HS-27A (cell line): ENCODE data around the gene ZDHHC14.

Experiments
- DNase-seq: peaks from one replicate; pipeline ENCODE4 v3.0.0-alpha.2; 2012; ENCODE audit warnings: low read depth, missing footprints

The ZDHHC14 gene

DNA sequence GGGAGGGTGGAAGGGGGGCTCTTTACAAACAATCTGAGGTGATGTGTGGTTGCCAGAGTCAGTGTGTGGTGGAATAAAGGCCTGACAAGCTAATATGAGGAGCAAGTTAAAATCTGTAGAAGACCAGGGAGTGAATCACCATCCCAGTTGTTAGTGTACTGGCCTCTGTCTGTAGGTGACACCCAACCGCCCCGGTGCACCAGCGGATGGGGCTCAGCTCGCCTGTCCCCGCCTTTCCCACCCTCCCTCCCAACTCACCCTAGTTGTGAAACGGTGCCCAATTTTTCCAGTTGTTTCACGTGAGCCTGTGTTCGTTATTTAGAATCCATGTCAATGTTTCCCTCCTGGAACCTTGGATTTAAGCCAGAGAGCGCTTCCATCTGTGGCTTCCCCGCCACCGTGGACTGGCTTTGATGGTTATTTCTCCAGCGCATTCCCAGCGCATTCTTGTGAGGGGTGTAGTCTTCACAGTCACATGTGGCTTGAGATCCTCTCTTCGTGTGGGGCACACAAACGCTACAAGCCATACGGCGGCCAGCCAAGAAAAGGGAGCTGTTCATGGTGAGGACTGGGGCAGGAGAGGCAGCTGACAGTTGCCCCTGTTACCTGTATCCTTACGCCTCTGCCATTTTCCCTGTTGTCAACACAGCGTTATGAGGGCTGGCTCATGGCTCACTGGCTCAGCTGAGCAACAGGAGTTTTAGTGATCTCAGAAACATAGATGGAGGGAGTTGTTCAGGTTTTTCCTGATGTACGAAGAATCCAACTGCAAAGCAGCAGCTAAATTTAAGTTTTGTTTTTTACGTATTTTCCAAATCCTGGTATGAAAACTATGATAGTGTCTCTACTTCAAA lies 137.6 kb downstream of the ZDHHC14 start:
- DNase-seq: no peak

DNA sequence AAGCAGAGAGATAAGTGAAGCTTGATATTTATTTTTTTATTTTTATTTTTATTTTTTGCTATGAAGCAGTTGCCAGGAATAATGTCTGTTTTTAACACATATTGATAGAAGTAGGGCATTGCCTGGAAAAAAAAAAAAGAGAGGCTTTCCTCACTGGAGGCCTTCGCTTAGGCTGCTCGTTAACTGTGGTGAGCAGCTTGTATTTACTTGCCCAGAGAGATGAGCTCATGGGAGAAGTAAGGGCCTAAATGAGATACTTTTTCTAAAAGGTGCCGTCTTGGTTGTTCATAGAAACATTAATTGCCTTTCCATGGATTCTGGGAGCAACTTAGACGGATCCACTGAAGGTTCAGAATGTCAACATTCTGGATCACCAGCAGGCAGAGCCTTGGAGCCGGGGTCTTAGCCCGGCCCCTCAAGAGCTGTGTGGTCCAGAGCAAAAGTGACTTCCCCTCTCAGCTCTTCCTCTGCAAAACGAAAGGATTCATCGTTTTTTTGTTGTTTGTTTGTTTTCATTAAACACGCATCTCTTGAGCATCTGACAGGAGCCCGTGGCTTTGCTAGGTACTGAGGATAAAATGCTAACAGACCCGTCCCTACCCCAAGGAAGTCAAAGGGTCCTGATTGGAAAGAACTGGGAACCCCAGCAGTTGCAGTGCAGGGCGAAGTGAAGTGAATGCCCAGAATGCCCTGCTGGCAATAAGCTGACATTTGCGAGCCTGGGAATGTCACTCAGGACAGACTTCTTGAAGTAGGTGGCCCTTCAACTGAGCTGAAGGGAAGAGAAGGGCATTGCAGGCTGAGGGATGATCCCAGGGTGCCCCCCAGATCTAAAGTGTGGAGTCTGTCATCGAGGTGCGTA lies 138.5 kb downstream of the ZDHHC14 start:
- DNase-seq: no peak

DNA sequence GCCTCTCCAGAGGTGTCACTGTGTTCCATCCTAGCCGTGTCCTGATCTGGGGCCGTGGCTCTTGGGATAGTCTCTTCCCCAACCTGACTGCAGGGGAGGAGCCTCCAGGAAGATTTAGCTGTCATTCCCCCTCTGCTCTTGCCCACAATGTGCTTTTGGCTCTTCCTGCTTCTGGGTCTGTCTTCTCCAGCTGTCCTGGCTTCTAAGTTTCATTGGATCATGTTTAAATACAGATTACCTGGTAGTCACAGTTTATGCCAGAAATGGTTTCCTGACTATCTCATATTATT lies 139.1 kb downstream of the ZDHHC14 start:
- no peak for DNase-seq

DNA sequence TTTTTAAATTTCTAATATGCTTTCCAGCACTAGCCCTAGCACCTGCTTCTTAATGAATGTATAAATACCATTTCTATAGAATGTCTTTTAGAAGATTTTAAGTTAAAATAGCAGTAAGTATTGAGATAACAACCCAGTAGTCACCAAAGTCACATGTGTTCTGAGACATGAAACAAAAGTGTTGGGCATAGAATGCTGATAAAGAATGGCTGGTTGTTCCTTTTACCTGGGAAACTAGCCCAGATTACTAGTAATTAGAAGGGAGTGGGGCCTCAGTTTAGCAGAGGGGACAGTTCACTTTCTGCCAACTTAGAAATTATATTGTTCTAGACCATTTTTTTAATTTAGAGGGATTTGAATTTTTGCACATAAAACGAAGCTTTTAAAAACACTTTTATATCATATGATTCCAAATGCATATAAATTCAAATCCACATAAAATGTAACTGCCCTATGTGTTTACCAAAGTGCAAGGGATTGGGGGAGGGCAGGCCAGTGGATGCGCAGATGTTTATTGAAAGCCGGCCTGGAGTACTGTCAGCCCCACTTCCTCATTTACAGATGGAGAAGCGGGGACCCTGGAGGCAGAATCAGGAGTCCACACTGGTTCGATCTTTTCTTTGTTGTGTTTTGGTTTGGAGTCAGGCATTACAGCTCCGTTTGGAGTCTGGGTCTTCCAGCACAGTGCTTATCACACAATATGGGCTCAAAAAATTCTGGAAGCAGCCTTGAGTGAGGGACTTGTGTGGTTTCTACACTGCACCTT lies 139.8 kb downstream of the ZDHHC14 start:
- DNase-seq: no peak

DNA sequence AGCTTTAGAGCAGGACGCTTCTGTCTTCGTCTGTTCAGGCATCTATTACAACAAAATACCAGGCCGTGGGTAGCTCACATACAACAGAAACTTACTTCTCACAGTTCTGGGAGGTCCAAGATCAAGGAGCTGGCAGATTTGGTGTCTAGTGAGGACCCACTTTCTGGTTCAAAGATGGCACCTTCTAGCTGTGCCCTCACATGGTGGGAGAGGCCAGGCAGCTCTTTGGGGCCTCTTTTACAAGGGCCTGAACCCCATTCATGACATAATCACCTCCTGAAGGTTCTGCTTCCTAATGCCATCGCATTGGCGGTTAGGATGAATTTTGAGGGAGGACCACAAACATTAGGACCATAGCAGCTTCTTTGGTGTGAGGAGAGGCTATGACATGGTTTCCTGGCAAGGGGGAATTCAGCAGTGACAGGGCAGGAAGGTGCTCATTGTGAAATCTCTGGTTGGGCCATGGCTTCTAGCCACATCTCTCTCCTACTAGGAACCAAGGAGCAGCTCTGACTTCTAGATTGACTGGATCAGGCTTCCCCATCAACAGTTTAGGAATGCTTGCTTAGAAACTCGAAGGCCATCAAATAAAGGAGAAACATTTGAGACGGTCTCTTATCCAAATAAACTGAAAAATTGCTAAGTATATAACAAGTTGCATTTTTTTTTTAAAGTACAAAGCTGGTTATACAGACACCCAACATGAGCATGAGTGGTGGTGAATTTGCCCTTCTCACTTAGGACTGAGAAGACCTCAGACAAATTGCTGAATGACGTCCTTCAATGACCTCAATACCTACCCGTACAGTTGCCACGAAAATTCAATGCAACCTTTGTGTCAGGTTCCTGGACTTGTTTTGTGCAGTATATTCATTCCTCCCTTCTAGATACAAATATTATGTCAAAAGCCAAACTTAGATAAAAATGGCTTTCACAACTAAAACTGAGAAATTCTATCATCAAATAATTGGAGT lies 140.7 kb downstream of the ZDHHC14 start:
- DNase-seq: no peak

DNA sequence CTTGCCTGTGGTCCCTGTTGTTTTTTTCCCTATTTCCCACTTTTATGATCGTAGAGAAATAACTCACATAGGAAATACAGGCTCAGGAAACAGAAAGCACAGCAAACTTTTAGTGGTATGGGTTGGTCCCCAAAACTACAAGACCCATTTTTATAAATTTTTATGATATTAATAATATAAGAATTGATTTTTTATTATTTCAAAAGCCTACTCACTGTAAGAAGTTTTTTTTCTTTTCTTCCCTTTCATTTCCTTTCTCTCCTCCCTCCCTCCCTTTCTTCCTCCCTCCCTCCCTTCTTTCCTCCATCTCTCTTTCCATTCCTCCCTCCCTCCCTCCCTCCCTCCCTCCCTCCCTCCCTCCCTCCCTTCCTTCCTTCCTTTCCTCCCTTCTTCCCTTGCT lies 141.5 kb downstream of the ZDHHC14 start:
- DNase-seq: no peak

DNA sequence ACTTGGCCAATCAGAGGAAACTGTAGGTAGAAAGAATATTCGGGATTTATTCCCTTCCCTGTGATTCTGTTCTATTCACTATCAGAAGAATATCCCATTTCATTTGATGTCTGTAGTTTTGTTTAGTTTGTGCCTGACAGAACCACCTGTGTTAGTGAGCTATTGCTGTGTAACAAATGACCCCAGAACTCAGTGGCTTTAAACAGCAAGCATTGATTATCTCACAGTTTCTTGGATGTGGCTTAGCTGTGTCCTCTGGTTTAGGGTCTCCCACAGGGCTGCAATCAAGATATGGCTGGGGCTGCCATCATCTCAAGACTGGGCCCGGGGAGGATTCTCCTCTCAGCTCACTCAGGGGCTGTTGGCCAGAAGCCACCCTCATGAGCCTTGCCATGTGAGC lies 143.7 kb downstream of the ZDHHC14 start:
- no peak for DNase-seq

DNA sequence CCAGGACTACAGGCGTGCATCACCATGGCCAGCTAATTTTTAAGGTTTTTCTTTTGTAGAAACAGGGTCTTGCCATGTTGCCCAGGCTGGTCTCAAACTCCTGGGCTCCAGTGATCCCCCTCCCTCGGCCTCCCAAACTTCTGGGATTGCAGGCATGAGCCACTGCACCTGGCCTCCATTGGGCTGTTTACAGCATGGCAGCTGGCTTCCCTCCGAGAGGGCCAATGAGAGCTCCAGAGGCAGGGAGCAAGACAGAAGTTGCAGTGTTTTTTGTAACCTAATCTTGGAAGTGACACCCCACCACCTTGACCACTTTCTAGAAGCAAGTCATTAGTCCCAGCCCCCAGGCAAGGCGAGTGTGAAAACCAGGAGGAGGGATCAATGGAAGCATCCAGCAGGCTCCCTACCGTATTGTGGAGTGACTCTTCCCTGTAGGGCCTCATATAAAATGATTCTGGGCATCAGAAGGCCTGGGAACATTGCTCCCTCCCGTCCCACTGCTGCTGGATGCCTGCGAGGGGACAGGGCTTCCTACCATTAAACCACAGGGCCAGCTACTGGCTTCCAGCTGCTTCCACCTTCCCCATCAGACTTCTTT lies 144.4 kb downstream of the ZDHHC14 start:
- DNase-seq: no peak

DNA sequence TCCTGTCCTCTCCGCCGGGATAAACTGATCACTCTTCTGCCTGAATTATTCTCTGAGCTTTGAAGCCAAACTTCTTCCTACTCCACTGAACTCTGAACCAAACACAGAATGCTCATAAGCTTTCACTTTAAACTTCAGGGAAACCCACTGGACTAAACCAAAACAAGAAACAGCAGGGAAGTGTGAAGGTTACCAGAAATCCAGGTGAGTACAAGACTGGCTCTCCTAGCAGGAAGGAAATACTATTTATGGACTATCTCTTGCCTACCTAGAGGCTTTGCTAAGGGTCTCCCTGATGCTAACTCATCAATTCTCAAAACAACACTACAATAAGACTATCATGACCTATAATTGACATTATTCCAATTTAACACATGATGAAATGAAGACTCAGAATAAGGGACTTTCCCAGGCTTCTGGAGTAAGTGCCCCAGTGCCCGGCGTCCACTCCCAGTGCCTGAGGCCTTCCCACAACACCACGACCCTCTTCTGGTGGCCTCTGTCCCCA lies 145.0 kb downstream of the ZDHHC14 start:
- DNase-seq: no peak

DNA sequence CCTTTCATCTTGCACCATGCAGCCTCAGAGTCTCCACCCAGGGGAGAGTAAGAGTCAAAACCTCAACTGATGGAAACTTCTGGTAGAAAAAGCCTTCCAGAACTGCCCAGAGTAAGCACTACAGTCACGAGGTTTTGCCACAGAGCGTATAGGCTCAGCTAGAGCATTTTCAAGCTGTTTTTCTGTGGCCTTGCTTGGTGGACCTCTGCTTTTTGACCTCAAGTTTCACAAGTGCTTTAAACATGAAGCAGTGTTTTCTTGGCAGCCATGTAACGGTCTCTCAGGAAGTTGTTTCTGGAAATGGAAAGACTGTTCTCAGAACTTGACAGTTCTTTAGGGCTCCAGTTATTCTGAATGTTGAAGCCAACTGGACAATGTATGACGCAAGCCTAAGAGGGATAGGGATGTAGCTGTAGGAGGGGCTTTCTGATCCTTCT lies 146.5 kb downstream of the ZDHHC14 start:
- DNase-seq: no peak

DNA sequence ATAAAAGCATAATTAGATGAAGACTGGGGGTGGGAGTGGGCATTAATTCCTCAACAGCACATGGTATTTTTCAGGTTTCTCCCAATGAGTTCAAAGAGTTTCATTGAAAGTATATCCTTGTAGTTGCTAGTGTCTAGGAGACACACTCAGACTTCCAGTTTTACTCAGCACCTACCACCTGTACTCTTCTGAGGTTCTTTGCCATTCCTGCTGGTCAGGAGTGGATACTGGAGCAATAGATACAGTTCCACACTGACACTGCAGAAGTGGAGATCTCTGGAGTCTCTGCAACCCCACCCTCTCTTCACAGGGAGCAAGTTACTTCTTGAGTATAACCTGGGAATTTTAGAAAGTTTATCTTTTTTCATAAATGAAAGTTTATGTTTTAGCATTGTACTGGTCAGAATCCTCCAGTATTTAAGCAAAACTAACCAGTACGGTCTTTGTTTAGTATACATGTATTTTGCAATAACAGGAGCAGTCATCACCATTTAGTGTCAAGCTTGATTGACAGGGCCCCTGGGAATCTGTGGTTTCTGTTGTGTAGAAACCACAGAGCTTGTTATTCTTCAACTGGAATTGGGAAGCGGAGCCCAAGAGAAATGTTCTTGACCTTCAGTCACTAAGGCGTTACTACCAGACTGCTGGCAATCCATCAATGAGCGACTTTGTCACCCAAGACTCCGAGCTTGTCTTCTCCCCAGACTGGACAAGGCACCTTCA lies 148.1 kb downstream of the ZDHHC14 start:
- no peak for DNase-seq

DNA sequence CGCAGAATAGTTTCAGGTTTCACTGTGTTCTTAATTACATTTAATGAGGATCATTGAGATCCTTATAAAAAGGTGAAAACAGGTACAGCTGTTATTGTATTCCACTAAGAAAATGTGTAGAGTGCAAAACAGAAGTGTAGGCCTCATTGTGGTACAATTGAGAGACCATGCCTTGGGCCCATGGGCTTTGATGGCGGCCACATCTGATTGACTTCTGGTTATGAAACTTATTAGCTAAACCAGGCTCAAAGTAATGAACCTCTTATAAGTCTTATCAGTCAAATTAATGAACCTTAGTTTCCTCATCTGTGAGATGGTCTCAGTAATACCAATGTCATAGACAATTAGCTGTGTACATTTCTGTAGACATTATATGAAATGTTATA lies 148.7 kb downstream of the ZDHHC14 start:
- no peak for DNase-seq

DNA sequence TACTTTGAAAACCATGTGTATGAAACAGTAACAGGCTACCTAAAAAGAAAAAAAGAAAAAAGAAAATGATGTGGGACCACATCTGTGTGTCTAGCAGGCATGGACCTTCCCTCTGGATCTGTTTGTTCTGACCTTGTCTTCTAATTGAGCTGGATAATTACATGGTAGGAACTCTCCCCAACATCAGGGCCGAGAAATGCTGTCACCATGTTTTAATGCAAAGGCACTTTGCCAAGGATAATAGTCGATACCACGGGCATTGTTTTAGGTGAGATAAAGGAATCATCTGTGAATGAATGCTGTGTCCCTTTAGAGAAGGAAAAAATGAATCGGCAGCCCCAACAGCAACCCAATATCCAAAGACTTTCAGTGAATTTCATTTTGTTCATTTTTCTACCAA lies 149.1 kb downstream of the ZDHHC14 start:
- DNase-seq: no peak

DNA sequence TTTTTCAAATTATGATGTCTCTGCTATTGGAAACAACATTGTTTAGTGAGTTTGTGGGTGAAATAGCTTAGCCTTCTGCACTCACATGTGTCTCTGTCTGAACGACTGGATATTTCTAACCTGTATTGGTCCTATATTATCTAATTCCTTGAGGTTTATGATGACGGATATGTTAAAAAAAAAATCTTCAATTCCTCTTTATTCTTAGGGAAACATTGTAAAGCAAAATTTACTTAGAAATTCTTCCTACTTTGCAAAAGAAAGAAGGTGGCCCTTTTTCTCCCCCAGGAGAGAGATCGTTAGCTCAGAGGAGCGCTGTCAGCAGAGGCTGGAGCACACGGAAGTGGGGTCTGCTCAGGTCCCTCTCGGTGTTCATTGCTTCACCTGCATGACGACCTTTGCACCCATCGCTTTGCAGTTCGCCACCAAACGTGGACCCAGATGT lies 149.8 kb downstream of the ZDHHC14 start:
- DNase-seq: no peak

DNA sequence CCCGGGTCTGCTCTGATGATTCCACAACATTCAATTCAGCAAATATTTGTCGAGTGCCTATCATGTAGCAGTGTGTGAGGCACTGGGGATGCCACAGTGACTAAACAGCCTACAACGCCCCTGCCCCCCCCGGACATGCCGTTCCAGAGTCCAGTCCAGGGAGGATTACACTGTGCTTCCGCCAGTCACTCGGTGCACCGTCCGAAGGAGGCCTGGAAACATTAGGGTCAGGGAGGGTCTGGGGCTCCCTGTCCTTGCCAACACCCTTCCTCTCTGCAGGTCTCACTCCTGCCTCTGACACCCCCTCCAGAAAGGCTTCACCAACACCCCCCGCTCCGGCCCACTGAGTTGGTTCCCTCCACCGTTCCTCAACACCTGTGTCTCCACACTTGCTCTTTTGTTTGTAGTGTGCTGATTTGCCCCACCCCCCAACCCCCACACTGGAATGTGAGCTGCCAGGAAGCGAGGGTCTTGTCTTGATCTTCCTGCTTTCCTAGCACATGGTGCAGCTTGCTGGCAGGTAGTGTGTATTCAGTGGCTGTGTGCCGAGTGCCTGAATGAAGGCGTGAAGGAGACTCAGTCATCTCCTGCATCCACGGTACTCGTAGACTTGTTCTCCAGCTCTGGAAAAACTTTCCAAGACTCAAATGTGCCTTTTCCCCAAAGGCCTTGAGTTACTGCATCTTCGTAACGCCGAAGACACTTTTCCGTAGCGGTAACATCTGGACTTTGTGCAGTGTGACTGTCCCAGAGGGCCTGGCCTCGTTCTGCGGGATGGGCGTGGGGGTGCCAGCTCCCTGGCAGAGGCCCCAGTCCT lies 150.4 kb downstream of the ZDHHC14 start:
- no peak for DNase-seq

DNA sequence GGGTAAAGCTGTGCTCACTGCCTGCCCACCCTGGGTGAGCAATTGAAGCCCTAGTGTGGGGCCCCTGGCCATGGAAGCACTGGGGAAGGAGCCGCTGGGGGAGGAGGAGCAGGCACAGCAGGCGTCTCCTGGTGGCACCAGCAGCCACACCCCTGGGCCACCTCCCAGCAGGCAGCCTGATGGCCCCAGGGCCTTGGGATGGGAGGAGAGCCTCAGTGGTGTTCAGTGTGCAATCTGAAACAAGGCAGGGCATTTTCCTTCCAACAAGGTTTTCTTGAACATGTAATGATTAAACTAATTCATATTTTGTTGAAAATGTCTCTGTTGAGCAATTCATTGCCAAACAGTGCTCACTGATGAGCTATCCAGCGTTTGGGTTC lies 151.0 kb downstream of the ZDHHC14 start:
- DNase-seq: no peak

DNA sequence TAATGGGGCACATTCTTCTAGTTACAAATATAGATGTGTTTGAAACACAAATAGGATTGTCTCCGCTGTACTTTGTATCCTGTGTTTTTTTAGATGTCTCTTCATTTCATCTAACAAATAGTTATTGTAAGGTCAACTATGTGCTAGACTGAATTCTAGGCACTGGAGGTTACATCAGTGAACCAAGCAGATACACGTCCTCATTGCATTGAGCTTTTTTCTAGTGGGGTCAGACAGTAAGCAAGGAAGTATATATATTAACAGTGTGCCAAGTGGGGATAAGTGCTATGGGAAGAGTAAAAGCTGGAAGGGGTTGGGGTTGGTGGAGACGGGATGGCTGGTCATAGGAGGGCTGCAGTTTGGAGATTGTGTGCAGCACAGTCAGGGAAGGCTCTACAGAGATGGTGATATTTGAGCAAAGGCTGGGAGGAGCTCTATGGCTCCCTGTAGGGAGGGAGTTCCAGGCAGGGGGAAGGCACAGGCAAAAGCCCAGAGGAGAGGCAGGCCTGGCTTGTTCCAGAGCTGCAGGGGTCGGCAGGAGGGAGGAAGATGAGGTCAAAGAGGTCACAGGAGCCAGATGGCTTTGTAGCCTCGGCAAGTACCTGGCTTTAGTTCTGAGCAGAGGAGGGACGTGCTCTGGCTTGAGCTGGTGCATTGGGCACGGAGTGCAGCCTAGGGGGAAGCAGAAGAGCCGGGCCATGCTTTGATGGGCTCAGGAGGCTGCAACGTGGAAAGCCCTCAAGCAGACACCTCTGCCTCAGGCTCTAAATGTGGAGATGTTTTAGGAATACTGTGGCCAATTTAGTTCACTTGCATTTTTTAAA lies 152.3 kb downstream of the ZDHHC14 start:
- no peak for DNase-seq

DNA sequence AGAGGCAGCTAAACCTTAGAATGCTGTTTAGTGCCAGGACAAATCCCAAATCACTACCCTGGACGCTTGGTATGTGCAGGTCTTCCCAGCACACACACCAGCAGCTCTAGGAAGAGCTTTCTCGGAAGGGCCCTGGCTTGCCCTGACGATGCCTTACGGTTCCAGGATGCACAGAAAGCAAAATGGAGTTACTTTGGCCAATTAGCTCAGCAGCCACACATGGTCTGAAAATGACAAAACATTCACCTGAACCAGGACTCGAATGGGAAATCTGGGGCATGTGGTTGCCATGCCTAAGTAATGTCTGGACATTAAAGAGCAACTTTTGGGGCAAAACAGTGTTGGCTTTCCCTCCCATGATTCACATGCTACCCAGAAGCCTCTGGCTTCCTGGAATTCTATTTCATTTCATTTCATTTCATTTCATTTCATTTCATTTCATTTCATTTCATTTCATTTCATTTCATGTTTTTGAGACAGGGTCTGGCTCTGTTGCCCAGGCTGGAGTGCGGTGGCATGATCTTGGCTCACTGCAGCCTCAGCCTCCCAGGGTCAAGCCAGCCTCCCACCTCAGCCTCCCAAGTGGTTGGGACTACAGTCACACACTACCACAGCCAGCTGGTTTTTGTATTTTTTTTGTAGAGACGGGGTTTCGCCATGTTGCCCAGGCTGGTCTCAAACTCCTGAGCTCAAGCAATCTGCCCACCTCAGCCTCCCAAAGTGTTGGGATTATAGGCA lies 153.3 kb downstream of the ZDHHC14 start:
- DNase-seq: no peak
